A673 (cell line): ENCODE measurements around the gene OR2F2.

Source experiments
- EZH2 ChIP-seq: fragments of 200-600 bp; sonication (generic); IDR thresholded peaks from 2 replicates; pipeline ENCODE4 v1.6.1; 2017; ENCODE audit warnings: borderline replicate concordance, low read depth, mild to moderate bottlenecking, mixed read lengths, antibody characterized with exemption, low read length; ENCODE audit not compliant: poor library complexity, severe bottlenecking
- TF ChIP-seq, protein P1 (sequence below): fragments of 300-800, 200-600 bp; sonication (generic); conservative IDR thresholded peaks from 2 replicates; pipeline ENCODE4 v1.5.1; 2017; ENCODE audit warnings: low read depth, mild to moderate bottlenecking, antibody characterized with exemption, low read length, moderate library complexity, mixed read lengths

DNA sequence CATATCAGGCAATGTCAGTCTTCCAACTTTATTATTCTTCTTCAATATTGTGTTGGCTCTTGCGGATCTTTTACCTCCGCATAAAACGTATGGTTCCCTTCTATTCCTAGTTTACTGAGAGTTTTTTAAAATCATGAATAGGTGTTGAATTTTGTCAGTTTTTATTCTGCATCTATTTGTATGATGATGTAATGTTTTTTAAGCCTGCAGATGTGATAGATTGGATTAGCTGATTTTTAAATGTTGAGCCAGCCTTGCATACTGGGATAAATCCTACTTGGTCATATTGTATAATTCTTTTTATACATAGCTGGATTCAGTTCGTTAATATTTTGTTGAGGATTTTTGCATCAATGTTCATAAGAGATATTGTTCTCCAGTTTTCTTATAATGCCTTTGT lies 10.4 kb downstream of the OR2F2 start:
- TF ChIP-seq, protein P1, sequence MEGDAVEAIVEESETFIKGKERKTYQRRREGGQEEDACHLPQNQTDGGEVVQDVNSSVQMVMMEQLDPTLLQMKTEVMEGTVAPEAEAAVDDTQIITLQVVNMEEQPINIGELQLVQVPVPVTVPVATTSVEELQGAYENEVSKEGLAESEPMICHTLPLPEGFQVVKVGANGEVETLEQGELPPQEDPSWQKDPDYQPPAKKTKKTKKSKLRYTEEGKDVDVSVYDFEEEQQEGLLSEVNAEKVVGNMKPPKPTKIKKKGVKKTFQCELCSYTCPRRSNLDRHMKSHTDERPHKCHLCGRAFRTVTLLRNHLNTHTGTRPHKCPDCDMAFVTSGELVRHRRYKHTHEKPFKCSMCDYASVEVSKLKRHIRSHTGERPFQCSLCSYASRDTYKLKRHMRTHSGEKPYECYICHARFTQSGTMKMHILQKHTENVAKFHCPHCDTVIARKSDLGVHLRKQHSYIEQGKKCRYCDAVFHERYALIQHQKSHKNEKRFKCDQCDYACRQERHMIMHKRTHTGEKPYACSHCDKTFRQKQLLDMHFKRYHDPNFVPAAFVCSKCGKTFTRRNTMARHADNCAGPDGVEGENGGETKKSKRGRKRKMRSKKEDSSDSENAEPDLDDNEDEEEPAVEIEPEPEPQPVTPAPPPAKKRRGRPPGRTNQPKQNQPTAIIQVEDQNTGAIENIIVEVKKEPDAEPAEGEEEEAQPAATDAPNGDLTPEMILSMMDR = no peak
- TF ChIP-seq EZH2 = no peak
